ENCODE measurements around the gene RDH12.

RDH12 gene

GRCh38 chr14:67721875-67722274 is 20.2 kb downstream of the RDH12 start:
- no peak overlapping the region for H3K4me3 ChIP-seq (ENCODE audit: low read depth, low read length)
- TF ChIP-seq CTCF (IDR thresholded peaks at IDR 0.05; ENCODE audit: low read depth, low read length) = no peak

GRCh38 chr14:67722293-67722692 is 20.6 kb downstream of the RDH12 start:
- no peak overlapping the region for H3K4me3 ChIP-seq (ENCODE audit: low read depth, low read length)
- TF ChIP-seq CTCF (IDR thresholded peaks at IDR 0.05; ENCODE audit: low read depth, low read length) = no peak

- TF ChIP-seq CTCF (IDR thresholded peaks at IDR 0.05; ENCODE audit: low read depth, low read length) = no peak
- no peak overlapping the region for H3K4me3 ChIP-seq (ENCODE audit: low read depth, low read length)
Measured at GRCh38 chr14:67725171-67725570, 23.5 kb downstream of the RDH12 start.

GRCh38 chr14:67727361-67727760 is 25.7 kb downstream of the RDH12 start:
- TF ChIP-seq CTCF (IDR thresholded peaks at IDR 0.05; ENCODE audit: low read depth, low read length) = no peak
- H3K4me3 ChIP-seq (ENCODE audit: low read depth, low read length) = no peak overlapping the region

- TF ChIP-seq CTCF (IDR thresholded peaks at IDR 0.05; ENCODE audit: low read depth, low read length) = no peak
- H3K4me3 ChIP-seq (ENCODE audit: low read depth, low read length) = no peak overlapping the region
Measured at GRCh38 chr14:67728258-67728657, 26.6 kb downstream of the RDH12 start.

GRCh38 chr14:67729072-67729885 is 27.6 kb downstream of the RDH12 start:
- no peak overlapping the region for H3K4me3 ChIP-seq (ENCODE audit: low read depth, low read length)
- TF ChIP-seq CTCF (IDR thresholded peaks at IDR 0.05; ENCODE audit: low read depth, low read length) = no peak

- H3K4me3 ChIP-seq (ENCODE audit: low read depth, low read length) = no peak overlapping the region
- no peak for TF ChIP-seq CTCF (IDR thresholded peaks at IDR 0.05; ENCODE audit: low read depth, low read length)
Measured at GRCh38 chr14:67733616-67734015, 31.9 kb downstream of the RDH12 start.

All from WI38 (cell line).